Measurements from ENCODE around the gene LHPP.
"Not testable (repeated sequence)": the region's sequence is repeated elsewhere in the genome, so short reads cannot be mapped to it uniquely, and the experiment has no call there.

Gene LHPP

DNA sequence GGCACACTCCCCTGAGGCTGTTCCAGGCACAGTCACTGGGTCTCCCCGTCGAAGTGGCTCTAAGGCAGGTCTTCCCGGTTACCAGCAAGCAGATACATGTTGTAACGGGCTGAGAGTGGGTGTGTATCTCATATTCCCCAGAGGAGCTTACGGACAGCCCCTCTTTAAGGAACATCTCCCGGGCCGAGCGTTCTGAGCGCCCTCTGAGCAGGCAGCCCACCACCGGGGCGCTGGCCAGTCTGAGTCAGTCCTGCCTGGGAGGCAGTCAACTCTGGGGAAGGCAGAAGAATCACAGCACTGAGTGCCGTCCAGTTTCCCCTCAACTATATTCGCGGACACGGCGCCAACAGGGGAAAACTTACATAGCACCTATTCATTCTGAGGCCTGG lies 117.4 kb downstream of the LHPP start:
- Histone ChIP-seq H3K4me1 (ENCODE audit: insufficient read depth, insufficient read length) (peaks cover 5% of the 10 kb centered on the region), H3K9ac (ENCODE audit: insufficient read length, low read depth) (no peak overlapping the region), H3K4me3 (ENCODE audit: insufficient read length, low read depth) (no peak overlapping the region), H3K9me3 (ENCODE audit: insufficient read depth, low read length) (peaks cover 16% of the 10 kb centered on the region; the same call in 1 of the 2 replicates), H3K27me3 (ENCODE audit: insufficient read depth, insufficient read length) (no peaks in the 10 kb centered on the region), H3K36me3 (ENCODE audit: insufficient read depth, insufficient read length, low read length) (no peaks in the 10 kb centered on the region)
- no peak for DNase-seq (ENCODE audit: low read depth, low spot score)
- TF ChIP-seq YY1 (IDR thresholded peaks at IDR 0.05; ENCODE audit: insufficient read depth, insufficient read length): no peak
- TF ChIP-seq SUZ12 (IDR thresholded peaks at IDR 0.05; ENCODE audit: extremely low read depth, insufficient read depth, insufficient read length): no peak
- TF ChIP-seq ZNF274 (IDR thresholded peaks at IDR 0.05; ENCODE audit: low read depth, low read length): no peak

DNA sequence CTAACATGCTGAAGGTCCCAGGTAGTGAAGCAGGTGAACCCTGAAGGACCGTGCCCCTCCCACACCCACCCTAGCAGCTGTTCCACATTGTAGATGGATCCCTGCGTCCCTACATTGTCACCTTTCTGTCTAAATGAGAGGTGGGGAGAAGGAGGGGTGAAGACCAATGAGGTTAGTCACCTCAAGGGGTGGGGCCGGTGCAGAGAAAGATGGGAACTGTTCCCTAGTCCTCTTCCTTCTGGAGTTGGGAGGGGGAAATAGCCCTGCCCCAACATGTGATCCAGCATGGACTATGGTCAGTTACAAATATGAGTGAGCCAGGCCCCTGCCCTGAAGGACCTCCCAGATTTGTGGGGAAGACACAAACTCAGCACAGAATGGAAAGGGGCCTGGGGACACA lies 124.5 kb downstream of the LHPP start:
- Histone ChIP-seq H3K4me3 (ENCODE audit: insufficient read length, low read depth) (no peak overlapping the region), H3K9ac (ENCODE audit: insufficient read length, low read depth) (no peak overlapping the region), H3K27me3 (ENCODE audit: insufficient read depth, insufficient read length) (no peaks in the 10 kb centered on the region), H3K4me1 (ENCODE audit: insufficient read depth, insufficient read length) (peaks cover 7% of the 10 kb centered on the region), H3K36me3 (ENCODE audit: insufficient read depth, insufficient read length, low read length) (no peaks in the 10 kb centered on the region), H3K9me3 (ENCODE audit: insufficient read depth, low read length) (peaks cover 10% of the 10 kb centered on the region; the same call in 1 of the 2 replicates)
- TF ChIP-seq YY1 (IDR thresholded peaks at IDR 0.05; ENCODE audit: insufficient read depth, insufficient read length) (no peak), SUZ12 (IDR thresholded peaks at IDR 0.05; ENCODE audit: extremely low read depth, insufficient read depth, insufficient read length) (no peak), ZNF274 (IDR thresholded peaks at IDR 0.05; ENCODE audit: low read depth, low read length) (no peak)
- no peak for DNase-seq (ENCODE audit: low read depth, low spot score)

DNA sequence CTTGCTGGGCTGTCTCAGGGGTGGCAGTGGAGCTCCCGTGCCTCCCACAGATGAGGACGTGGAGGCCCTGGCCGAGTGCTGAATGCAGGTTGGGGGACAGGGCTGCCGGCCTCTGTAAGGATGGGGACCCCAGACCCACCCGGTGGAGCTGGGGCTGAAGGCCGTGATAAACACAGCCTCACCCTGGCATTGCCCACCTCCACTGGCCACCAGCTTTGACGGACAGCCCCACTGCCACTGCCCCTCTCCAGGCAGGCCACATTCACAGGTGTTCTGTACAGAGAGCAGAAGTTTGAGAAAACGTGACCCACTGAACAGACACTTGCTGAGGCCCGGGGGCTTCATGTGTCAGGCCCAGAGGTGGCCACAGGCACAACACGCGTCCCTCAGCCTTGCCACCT lies 126.2 kb downstream of the LHPP start:
- no peak overlapping the region for H3K4me3 ChIP-seq (ENCODE audit: insufficient read length, low read depth)
- no peak for TF ChIP-seq YY1 (IDR thresholded peaks at IDR 0.05; ENCODE audit: insufficient read depth, insufficient read length)
- TF ChIP-seq ZNF274 (IDR thresholded peaks at IDR 0.05; ENCODE audit: low read depth, low read length): no peak
- no peak for TF ChIP-seq SUZ12 (IDR thresholded peaks at IDR 0.05; ENCODE audit: extremely low read depth, insufficient read depth, insufficient read length)
- H3K36me3 ChIP-seq (ENCODE audit: insufficient read depth, insufficient read length, low read length): no peaks in the 10 kb centered on the region
- peaks cover 8% of the 10 kb centered on the region; the same call in 1 of the 2 replicates for H3K9me3 ChIP-seq (ENCODE audit: insufficient read depth, low read length)
- H3K27me3 ChIP-seq (ENCODE audit: insufficient read depth, insufficient read length): no peaks in the 10 kb centered on the region
- H3K9ac ChIP-seq (ENCODE audit: insufficient read length, low read depth): no peak overlapping the region
- H3K4me1 ChIP-seq (ENCODE audit: insufficient read depth, insufficient read length): peaks cover 7% of the 10 kb centered on the region
- DNase-seq (ENCODE audit: low read depth, low spot score): no peak

DNA sequence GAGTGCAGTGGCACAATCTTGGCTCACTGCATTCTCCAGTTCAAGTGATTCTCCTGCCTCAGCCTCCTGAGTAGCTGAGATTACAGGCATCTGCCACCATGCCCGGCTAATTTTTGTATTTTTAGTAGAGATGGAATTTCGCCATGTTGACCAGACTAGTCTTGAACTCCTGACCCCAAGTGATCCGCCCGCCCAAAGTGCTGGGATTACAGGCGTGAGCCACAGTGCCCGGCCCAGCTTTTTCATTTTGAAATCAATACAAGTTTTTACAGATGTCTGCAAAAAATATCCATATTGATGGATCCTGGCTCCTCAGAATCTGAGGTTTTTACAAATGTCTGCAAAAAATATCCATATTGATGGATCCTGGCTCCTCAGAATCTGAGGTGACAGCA lies 126.7 kb downstream of the LHPP start:
- H3K36me3 ChIP-seq (ENCODE audit: insufficient read depth, insufficient read length, low read length); DNase-seq (ENCODE audit: low read depth, low spot score); H3K27me3 ChIP-seq (ENCODE audit: insufficient read depth, insufficient read length); H3K9ac ChIP-seq (ENCODE audit: insufficient read length, low read depth); H3K4me3 ChIP-seq (ENCODE audit: insufficient read length, low read depth); H3K4me1 ChIP-seq (ENCODE audit: insufficient read depth, insufficient read length); H3K9me3 ChIP-seq (ENCODE audit: insufficient read depth, low read length): not testable (repeated sequence)

DNA sequence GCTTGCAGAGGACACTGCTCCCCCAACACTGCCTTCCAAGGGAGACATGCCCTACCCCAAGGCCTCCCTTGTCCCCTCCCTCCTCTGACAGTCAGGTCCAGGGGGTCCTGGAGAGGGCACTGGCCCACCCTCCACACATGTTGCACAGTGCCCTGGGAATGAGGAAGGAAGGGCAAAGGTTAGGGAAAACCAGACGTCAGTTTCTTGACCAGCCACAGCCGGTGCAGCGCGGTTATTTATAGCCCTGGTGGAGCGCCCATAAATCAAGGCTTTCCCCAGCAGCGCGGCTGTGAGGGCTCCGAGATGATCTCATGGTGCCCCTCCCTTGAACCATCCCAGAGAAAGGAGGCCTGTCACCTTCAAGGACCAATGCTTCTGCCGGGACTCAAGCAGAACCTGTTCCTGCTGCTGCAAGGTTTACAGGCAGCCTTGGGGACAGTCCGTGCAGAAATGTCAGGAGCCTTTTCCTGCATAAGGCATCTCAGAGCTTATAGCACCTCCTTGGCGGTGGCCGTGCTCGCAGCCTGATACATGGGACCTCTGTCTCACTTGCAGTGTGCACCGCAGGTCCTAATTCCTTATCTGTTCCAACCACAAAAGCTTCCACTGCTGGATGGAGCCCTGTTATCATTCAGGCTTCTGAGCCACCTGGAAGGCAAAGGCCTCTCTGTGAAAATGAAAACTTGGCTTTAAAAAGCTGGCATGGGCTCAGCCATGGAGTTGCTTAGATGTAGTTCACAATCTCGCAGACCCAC lies 127.3 kb downstream of the LHPP start:
- no peaks in the 10 kb centered on the region for H3K36me3 ChIP-seq (ENCODE audit: insufficient read depth, insufficient read length, low read length)
- H3K9me3 ChIP-seq (ENCODE audit: insufficient read depth, low read length): no peaks in the 10 kb centered on the region
- no peak overlapping the region for H3K9ac ChIP-seq (ENCODE audit: insufficient read length, low read depth)
- no peaks in the 10 kb centered on the region for H3K27me3 ChIP-seq (ENCODE audit: insufficient read depth, insufficient read length)
- TF ChIP-seq YY1 (IDR thresholded peaks at IDR 0.05; ENCODE audit: insufficient read depth, insufficient read length): no peak
- TF ChIP-seq SUZ12 (IDR thresholded peaks at IDR 0.05; ENCODE audit: extremely low read depth, insufficient read depth, insufficient read length): no peak
- TF ChIP-seq ZNF274 (IDR thresholded peaks at IDR 0.05; ENCODE audit: low read depth, low read length): no peak
- H3K4me1 ChIP-seq (ENCODE audit: insufficient read depth, insufficient read length): peaks cover 7% of the 10 kb centered on the region
- no peak overlapping the region for H3K4me3 ChIP-seq (ENCODE audit: insufficient read length, low read depth)
- no peak for DNase-seq (ENCODE audit: low read depth, low spot score)

DNA sequence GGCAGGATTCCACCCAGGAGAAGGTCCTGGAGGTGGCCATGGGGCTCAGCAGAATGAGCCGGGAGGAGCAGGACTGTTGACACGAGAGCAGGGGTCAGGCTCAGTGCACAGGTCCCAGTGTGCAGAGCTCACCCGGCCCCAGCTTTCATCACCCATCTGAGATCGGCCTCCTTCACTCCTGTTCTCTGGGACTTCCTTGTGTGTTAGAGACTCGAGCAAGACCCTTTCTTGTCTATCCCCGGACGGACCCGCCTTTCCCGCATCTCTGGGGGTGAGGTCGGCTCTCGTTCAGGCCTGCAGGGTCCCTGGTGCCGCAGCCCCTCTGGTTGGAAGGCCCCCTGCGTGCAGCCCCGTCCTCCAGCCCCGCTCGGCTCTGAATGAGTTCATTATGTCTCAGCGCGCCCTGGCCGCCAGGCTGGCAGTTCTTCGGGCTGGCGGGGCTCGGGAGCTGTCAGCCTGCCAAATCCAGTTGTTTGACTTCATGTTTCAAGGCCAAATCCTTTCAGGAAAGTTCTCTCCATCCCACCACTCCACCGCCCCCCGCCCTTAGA lies 127.9 kb downstream of the LHPP start:
- no peaks in the 10 kb centered on the region for H3K27me3 ChIP-seq (ENCODE audit: insufficient read depth, insufficient read length)
- peaks cover 7% of the 10 kb centered on the region for H3K4me1 ChIP-seq (ENCODE audit: insufficient read depth, insufficient read length)
- TF ChIP-seq ZNF274 (IDR thresholded peaks at IDR 0.05; ENCODE audit: low read depth, low read length) (no peak), YY1 (IDR thresholded peaks at IDR 0.05; ENCODE audit: insufficient read depth, insufficient read length) (no peak), SUZ12 (IDR thresholded peaks at IDR 0.05; ENCODE audit: extremely low read depth, insufficient read depth, insufficient read length) (no peak)
- no peak overlapping the region for H3K4me3 ChIP-seq (ENCODE audit: insufficient read length, low read depth)
- no peak overlapping the region for H3K9ac ChIP-seq (ENCODE audit: insufficient read length, low read depth)
- DNase-seq (ENCODE audit: low read depth, low spot score): no peak
- H3K36me3 ChIP-seq (ENCODE audit: insufficient read depth, insufficient read length, low read length): no peaks in the 10 kb centered on the region
- H3K9me3 ChIP-seq (ENCODE audit: insufficient read depth, low read length): no peaks in the 10 kb centered on the region

DNA sequence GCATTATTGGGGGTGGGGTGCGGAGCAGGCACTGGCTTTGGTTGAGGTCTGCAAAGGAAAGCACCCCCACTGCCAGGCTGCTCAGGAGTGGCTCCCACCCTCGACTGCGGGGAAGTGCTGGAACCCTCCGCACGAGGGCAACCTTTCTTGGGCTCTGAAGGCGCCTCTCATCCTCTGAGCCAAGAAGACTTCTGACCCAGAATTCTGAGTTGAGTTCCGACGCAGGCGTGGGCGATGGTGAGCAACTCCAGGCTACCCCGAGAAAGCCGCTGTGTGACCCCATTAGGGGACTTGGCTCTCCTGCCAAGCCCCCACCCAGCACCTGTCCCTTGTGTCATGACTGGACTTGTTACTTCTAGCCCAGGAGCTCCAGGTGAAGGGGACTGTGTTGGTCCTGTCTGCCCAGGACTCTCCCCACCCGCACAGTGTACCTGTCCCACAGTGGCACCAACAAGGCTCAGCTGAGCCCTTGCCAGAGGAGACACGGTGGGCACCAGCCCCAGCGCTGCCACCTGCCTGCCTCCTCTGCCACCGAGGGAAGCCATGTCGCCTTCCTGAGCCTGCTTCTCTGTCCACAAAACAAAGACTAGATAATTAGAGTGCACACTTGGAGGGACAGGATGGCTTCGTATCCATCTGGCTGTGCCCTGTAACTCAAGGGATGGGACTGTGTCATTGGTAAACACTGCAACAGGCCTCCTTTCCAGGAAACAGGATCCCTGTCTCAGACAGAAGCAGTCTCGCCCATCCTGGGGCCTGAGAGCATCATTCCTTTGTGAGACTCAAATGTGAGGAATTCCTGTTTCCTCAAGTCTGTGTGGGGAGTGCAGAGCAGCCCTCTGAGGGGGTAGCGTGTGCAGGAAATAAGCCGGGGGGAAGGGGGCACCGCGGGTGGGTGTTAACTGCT lies 128.8 kb downstream of the LHPP start:
- Histone ChIP-seq H3K9ac (ENCODE audit: insufficient read length, low read depth) (no peak overlapping the region), H3K9me3 (ENCODE audit: insufficient read depth, low read length) (no peaks in the 10 kb centered on the region), H3K27me3 (ENCODE audit: insufficient read depth, insufficient read length) (no peaks in the 10 kb centered on the region), H3K4me3 (ENCODE audit: insufficient read length, low read depth) (no peak overlapping the region), H3K36me3 (ENCODE audit: insufficient read depth, insufficient read length, low read length) (no peaks in the 10 kb centered on the region), H3K4me1 (ENCODE audit: insufficient read depth, insufficient read length) (peaks cover 7% of the 10 kb centered on the region)
- DNase-seq (ENCODE audit: low read depth, low spot score): no peak
- TF ChIP-seq SUZ12 (IDR thresholded peaks at IDR 0.05; ENCODE audit: extremely low read depth, insufficient read depth, insufficient read length) (no peak), YY1 (IDR thresholded peaks at IDR 0.05; ENCODE audit: insufficient read depth, insufficient read length) (no peak), ZNF274 (IDR thresholded peaks at IDR 0.05; ENCODE audit: low read depth, low read length) (no peak)
